22Rv1 (cell line): ENCODE data around the gene GALNT16.
"Not testable (repeated sequence)": the region's sequence is repeated elsewhere in the genome, so short reads cannot be mapped to it uniquely, and the experiment has no call there.

Source experiments
- H3K27ac ChIP-seq: fragments of 450-650 bp; 2 replicates; pipeline ENCODE4 v1.5.1; 2017
- CTCF ChIP-seq: fragments of 450-650 bp; IDR thresholded peaks from 2 replicates; pipeline ENCODE4 v1.5.1; 2017; ENCODE audit warnings: mild to moderate bottlenecking
- ZFX ChIP-seq: fragments of 450-650 bp; IDR thresholded peaks from 2 replicates; pipeline ENCODE4 v1.6.1; 2017; ENCODE audit warnings: antibody characterized with exemption, borderline replicate concordance

GALNT16 gene

GRCh38 chr14:69284170-69284569 lies 24.2 kb downstream of the GALNT16 start:
- no peak overlapping the region for H3K27ac ChIP-seq
- TF ChIP-seq ZFX (no peak), CTCF (no peak)

- no peak for TF ChIP-seq ZFX
- no peak for TF ChIP-seq CTCF
- no peak overlapping the region for H3K27ac ChIP-seq
Observed at GRCh38 chr14:69285661-69286255, 25.8 kb downstream of the GALNT16 start.

GRCh38 chr14:69287098-69288010 lies 27.4 kb downstream of the GALNT16 start:
- TF ChIP-seq ZFX (no peak), CTCF (no peak)
- H3K27ac ChIP-seq: no peak overlapping the region

- no peak overlapping the region for H3K27ac ChIP-seq
- TF ChIP-seq ZFX (no peak), CTCF (peak; percentile 27; the same call in 1 of the 2 replicates)
Observed at GRCh38 chr14:69288011-69288771, 28.2 kb downstream of the GALNT16 start.

- no peak for TF ChIP-seq ZFX
- no peak for TF ChIP-seq CTCF
Observed at GRCh38 chr14:69288956-69289705, 29.2 kb downstream of the GALNT16 start.

GRCh38 chr14:69289811-69290520 lies 30.0 kb downstream of the GALNT16 start:
- TF ChIP-seq ZFX (no peak), CTCF (no peak)
- no peak overlapping the region for H3K27ac ChIP-seq

More at GRCh38 chr14:69288956-69289705, 29.2 kb downstream of the GALNT16 start:
- H3K27ac ChIP-seq: no peak overlapping the region

GRCh38 chr14:69290881-69291280 lies 30.9 kb downstream of the GALNT16 start:
- not testable (repeated sequence) for H3K27ac ChIP-seq
